Activated T-cell treated with anti-CD3 and anti-CD28 coated beads, Interleukin-2, amount 50 U/mL, for 4 hours (primary cell): ENCODE measurements around the gene NDE1. TPM values are rescaled to one million over a fixed set of nuclear protein-coding genes. Genes with fewer than 3 reads are reported as not detected.

Experiments used
- ATAC-seq, 2 donors: fragments of 200-7000 bp; cut with Tn5 transposase; one replicate each; pipeline ENCODE4 v1.10.0; 2021
- DNase-seq: peaks from one replicate; pipeline ENCODE4 v3.0.0-alpha.2; 2020
- H3K27me3 Mint-ChIP-seq: one replicate; pipeline ENCODE4 v1.8.0; 2021; ENCODE audit warnings: low read depth, mixed read lengths
- H3K36me3 Mint-ChIP-seq: one replicate; pipeline ENCODE4 v1.8.0; 2022; ENCODE audit warnings: mixed read lengths; ENCODE audit not compliant: insufficient read depth
- H3K4me1 Mint-ChIP-seq: one replicate; pipeline ENCODE4 v1.8.0; 2021; ENCODE audit warnings: low read depth, mixed read lengths
- H3K4me3 Mint-ChIP-seq: one replicate; pipeline ENCODE4 v1.8.0; 2021; ENCODE audit warnings: mild to moderate bottlenecking, moderate library complexity, mixed read lengths
- H3K9me3 Mint-ChIP-seq: one replicate; pipeline ENCODE4 v1.8.0; 2021; ENCODE audit warnings: mixed read lengths
- total RNA-seq, 3 donors: library from RNA; stranded (reverse); gene quantifications; one replicate each; pipeline ENCODE4 v1.2.1, GENCODE V29; 2021

Gene NDE1
- total RNA-seq, 3 donors from 2014 or later = 60.4 to 69.0 (median 60.5) TPM

- no peak for DNase-seq
- no peaks in the 10 kb centered on the region for H3K9me3 Mint-ChIP-seq
- no peak overlapping the region for H3K4me3 Mint-ChIP-seq
- peaks cover under 1% of the 10 kb centered on the region for H3K27me3 Mint-ChIP-seq
- no peaks in the 10 kb centered on the region for H3K36me3 Mint-ChIP-seq
- peaks cover 1% of the 10 kb centered on the region for H3K4me1 Mint-ChIP-seq
- ATAC-seq = no peak
These were observed 104.9 kb downstream of the NDE1 start for GRCh38 chr16:15754821-15755534.

- no peak overlapping the region for H3K4me3 Mint-ChIP-seq
- no peak for ATAC-seq
These were observed 107.0 kb downstream of the NDE1 start for GRCh38 chr16:15757077-15757386.

GRCh38 chr16:15757630-15758251 is 107.7 kb downstream of the NDE1 start:
- ATAC-seq (no peak), DNase-seq (no peak)
- Mint-ChIP-seq H3K4me1 (peaks cover 1% of the 10 kb centered on the region), H3K4me3 (no peak overlapping the region), H3K27me3 (peaks cover 13% of the 10 kb centered on the region), H3K9me3 (no peaks in the 10 kb centered on the region), H3K36me3 (no peaks in the 10 kb centered on the region)

More at GRCh38 chr16:15757077-15757386, 107.0 kb downstream of the NDE1 start:
- Mint-ChIP-seq H3K36me3 (no peaks in the 10 kb centered on the region), H3K4me1 (peaks cover 1% of the 10 kb centered on the region), H3K27me3 (peaks cover 7% of the 10 kb centered on the region), H3K9me3 (no peaks in the 10 kb centered on the region)
- DNase-seq = no peak

GRCh38 chr16:15759070-15759469 is 109.0 kb downstream of the NDE1 start:
- Mint-ChIP-seq H3K27me3 (peaks cover 14% of the 10 kb centered on the region), H3K9me3 (no peaks in the 10 kb centered on the region), H3K4me3 (no peak overlapping the region), H3K4me1 (peaks cover 1% of the 10 kb centered on the region), H3K36me3 (no peaks in the 10 kb centered on the region)
- no peak for ATAC-seq
- DNase-seq = no peak

- H3K9me3 Mint-ChIP-seq = no peaks in the 10 kb centered on the region
These were observed 110.1 kb downstream of the NDE1 start for GRCh38 chr16:15760129-15760528.

GRCh38 chr16:15764112-15764511 is 114.1 kb downstream of the NDE1 start:
- Mint-ChIP-seq H3K4me1 (no peaks in the 10 kb centered on the region), H3K36me3 (no peaks in the 10 kb centered on the region), H3K27me3 (peaks cover 16% of the 10 kb centered on the region), H3K9me3 (no peaks in the 10 kb centered on the region), H3K4me3 (no peak overlapping the region)
- no peak for DNase-seq
- no peak for ATAC-seq

More at GRCh38 chr16:15760129-15760528, 110.1 kb downstream of the NDE1 start:
- Mint-ChIP-seq H3K4me3 (no peak overlapping the region), H3K36me3 (no peaks in the 10 kb centered on the region), H3K27me3 (peaks cover 15% of the 10 kb centered on the region), H3K4me1 (peaks cover 1% of the 10 kb centered on the region)
- ATAC-seq (no peak), DNase-seq (no peak)

GRCh38 chr16:15765116-15765515 is 115.1 kb downstream of the NDE1 start:
- no peaks in the 10 kb centered on the region for H3K9me3 Mint-ChIP-seq
- no peak overlapping the region for H3K4me3 Mint-ChIP-seq
- H3K27me3 Mint-ChIP-seq = peaks cover 15% of the 10 kb centered on the region
- DNase-seq (no peak), ATAC-seq (no peak)
- no peaks in the 10 kb centered on the region for H3K4me1 Mint-ChIP-seq
- H3K36me3 Mint-ChIP-seq = no peaks in the 10 kb centered on the region

- Mint-ChIP-seq H3K27me3 (peaks cover 12% of the 10 kb centered on the region), H3K9me3 (no peaks in the 10 kb centered on the region), H3K4me3 (no peak overlapping the region), H3K4me1 (no peaks in the 10 kb centered on the region), H3K36me3 (no peaks in the 10 kb centered on the region)
- DNase-seq = no peak
- peak; percentile 69 to 75 for ATAC-seq
These were observed 115.8 kb downstream of the NDE1 start for GRCh38 chr16:15765880-15766279.

- ATAC-seq = no peak
- Mint-ChIP-seq H3K9me3 (no peaks in the 10 kb centered on the region), H3K36me3 (no peaks in the 10 kb centered on the region), H3K27me3 (peaks cover 9% of the 10 kb centered on the region), H3K4me3 (no peak overlapping the region), H3K4me1 (no peaks in the 10 kb centered on the region)
- no peak for DNase-seq
These were observed 116.9 kb downstream of the NDE1 start for GRCh38 chr16:15766918-15767317.

- no peak for ATAC-seq
- H3K27me3 Mint-ChIP-seq = peaks cover 3% of the 10 kb centered on the region
- DNase-seq = no peak
- no peaks in the 10 kb centered on the region for H3K4me1 Mint-ChIP-seq
- H3K9me3 Mint-ChIP-seq = no peaks in the 10 kb centered on the region
- H3K4me3 Mint-ChIP-seq = no peak overlapping the region
- no peaks in the 10 kb centered on the region for H3K36me3 Mint-ChIP-seq
These were observed 118.2 kb downstream of the NDE1 start for GRCh38 chr16:15768201-15768600.

GRCh38 chr16:15769239-15769638 is 119.2 kb downstream of the NDE1 start:
- H3K9me3 Mint-ChIP-seq = no peaks in the 10 kb centered on the region
- H3K36me3 Mint-ChIP-seq = no peaks in the 10 kb centered on the region
- H3K4me3 Mint-ChIP-seq = no peak overlapping the region
- H3K27me3 Mint-ChIP-seq = peaks cover 3% of the 10 kb centered on the region
- ATAC-seq = no peak
- H3K4me1 Mint-ChIP-seq = no peaks in the 10 kb centered on the region
- no peak for DNase-seq

- Mint-ChIP-seq H3K27me3 (peaks cover 4% of the 10 kb centered on the region), H3K4me3 (no peak overlapping the region), H3K4me1 (no peaks in the 10 kb centered on the region), H3K36me3 (no peaks in the 10 kb centered on the region), H3K9me3 (no peaks in the 10 kb centered on the region)
- no peak for DNase-seq
- no peak for ATAC-seq
These were observed 120.1 kb downstream of the NDE1 start for GRCh38 chr16:15770107-15770506.

- DNase-seq = no peak
These were observed 120.5 kb downstream of the NDE1 start for GRCh38 chr16:15770512-15770911.

GRCh38 chr16:15771694-15772093 is 121.6 kb downstream of the NDE1 start:
- no peak for DNase-seq
- peaks cover 5% of the 10 kb centered on the region for H3K27me3 Mint-ChIP-seq
- H3K4me3 Mint-ChIP-seq = no peak overlapping the region
- no peaks in the 10 kb centered on the region for H3K9me3 Mint-ChIP-seq
- H3K36me3 Mint-ChIP-seq = no peaks in the 10 kb centered on the region
- ATAC-seq = no peak
- no peaks in the 10 kb centered on the region for H3K4me1 Mint-ChIP-seq

More at GRCh38 chr16:15770512-15770911, 120.5 kb downstream of the NDE1 start:
- H3K36me3 Mint-ChIP-seq = no peaks in the 10 kb centered on the region
- peaks cover 2% of the 10 kb centered on the region for H3K27me3 Mint-ChIP-seq
- H3K9me3 Mint-ChIP-seq = no peaks in the 10 kb centered on the region
- ATAC-seq = no peak
- H3K4me1 Mint-ChIP-seq = no peaks in the 10 kb centered on the region
- no peak overlapping the region for H3K4me3 Mint-ChIP-seq

GRCh38 chr16:15772579-15773293 is 122.7 kb downstream of the NDE1 start:
- DNase-seq (no peak), ATAC-seq (no peak)
- Mint-ChIP-seq H3K4me3 (no peak overlapping the region), H3K4me1 (no peaks in the 10 kb centered on the region), H3K36me3 (no peaks in the 10 kb centered on the region), H3K9me3 (no peaks in the 10 kb centered on the region), H3K27me3 (peaks cover 6% of the 10 kb centered on the region)
